Measurements from ENCODE around the gene ZMIZ1.
A peak's percentile ranks its signal among the peaks of the same experiment; 100 is the strongest.

ZMIZ1 gene

GRCh38 chr10:79073784-79074432 is 5.1 kb downstream of the ZMIZ1 start:
- DNase-seq (ENCODE audit: low read depth) = no peak
- H3K4me3 ChIP-seq (ENCODE audit: low read depth, low read length) = no peak overlapping the region

- DNase-seq (ENCODE audit: low read depth) = no peak
- H3K4me3 ChIP-seq (ENCODE audit: low read depth, low read length) = no peak overlapping the region
Measured at GRCh38 chr10:79074732-79075131, 6.0 kb downstream of the ZMIZ1 start.

DNA sequence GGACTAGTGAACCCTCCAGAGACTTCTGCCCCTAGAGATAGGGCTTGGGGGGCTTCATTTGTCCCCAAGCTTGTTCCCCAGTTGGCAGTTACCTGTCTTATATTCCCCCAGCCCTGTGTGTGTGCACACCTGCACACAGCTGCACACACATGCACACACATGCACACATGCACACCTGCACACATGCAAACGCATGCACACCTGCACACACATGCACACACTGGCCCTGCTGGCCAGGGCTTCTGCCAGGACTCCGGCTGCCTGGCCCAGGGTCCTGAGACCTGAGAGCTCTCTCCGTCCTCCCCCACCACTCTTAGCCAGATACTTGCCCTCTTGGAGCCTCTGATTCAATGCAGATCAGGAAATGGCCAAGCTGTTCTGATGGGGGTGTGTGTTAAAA is 6.7 kb downstream of the ZMIZ1 start:
- DNase-seq (ENCODE audit: low read depth) = no peak
- no peak overlapping the region for H3K4me3 ChIP-seq (ENCODE audit: low read depth, low read length)

GRCh38 chr10:79077488-79078173 is 8.9 kb downstream of the ZMIZ1 start:
- DNase-seq (ENCODE audit: low read depth) = no peak
- H3K4me3 ChIP-seq (ENCODE audit: low read depth, low read length) = no peak overlapping the region

DNA sequence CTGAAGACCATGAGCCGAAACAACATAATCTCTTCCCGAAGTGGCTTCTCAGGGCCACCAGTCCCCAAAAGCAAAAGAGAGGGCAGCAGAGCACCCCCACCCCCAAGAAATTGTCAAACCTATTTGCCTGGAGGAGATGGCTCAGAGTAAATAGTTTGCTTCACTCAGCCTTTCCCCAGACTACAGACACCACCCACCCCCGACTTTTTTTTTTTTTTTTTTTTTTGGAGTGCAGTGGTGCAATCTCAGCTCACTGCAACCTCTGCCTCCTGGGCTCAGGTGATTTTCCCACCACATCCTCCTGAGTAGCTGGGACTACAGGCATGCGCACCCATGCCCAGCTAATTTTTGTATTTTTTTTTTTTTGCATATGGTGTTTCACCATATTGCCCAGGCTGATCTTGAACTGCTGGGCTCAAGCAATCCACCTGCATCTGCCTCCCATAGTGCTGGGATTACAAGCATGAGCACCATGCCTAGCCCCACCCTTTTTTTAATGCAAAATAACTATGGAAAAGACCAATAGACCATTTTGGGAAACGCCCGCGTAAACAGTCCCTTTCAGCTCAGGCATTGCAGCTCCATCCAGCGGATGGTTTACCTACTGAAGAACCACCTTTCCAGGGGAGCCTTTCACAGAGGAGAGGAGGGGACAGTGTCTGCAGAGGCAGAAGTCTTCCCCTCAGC is 9.7 kb downstream of the ZMIZ1 start:
- no peak for DNase-seq (ENCODE audit: low read depth)
- no peak overlapping the region for H3K4me3 ChIP-seq (ENCODE audit: low read depth, low read length)

DNA sequence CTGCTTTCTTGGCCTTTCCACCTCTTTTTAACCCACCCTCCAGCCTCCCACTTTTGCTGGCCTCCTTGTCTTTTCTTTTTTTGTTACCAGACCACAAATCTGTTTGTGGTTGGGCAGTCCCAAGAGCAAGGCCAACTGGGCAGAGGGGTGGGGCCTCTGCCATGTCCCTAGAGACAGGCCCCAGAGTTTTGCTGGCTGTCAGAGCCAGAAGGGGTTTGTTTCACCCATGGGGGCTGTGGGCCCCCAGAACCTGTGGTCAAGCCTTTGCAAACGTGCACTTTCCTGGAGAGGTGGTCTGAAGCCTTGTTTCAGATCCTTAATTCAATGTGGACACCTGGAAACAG is 10.3 kb downstream of the ZMIZ1 start:
- H3K4me3 ChIP-seq (ENCODE audit: low read depth, low read length) = no peak overlapping the region
- no peak for DNase-seq (ENCODE audit: low read depth)

DNA sequence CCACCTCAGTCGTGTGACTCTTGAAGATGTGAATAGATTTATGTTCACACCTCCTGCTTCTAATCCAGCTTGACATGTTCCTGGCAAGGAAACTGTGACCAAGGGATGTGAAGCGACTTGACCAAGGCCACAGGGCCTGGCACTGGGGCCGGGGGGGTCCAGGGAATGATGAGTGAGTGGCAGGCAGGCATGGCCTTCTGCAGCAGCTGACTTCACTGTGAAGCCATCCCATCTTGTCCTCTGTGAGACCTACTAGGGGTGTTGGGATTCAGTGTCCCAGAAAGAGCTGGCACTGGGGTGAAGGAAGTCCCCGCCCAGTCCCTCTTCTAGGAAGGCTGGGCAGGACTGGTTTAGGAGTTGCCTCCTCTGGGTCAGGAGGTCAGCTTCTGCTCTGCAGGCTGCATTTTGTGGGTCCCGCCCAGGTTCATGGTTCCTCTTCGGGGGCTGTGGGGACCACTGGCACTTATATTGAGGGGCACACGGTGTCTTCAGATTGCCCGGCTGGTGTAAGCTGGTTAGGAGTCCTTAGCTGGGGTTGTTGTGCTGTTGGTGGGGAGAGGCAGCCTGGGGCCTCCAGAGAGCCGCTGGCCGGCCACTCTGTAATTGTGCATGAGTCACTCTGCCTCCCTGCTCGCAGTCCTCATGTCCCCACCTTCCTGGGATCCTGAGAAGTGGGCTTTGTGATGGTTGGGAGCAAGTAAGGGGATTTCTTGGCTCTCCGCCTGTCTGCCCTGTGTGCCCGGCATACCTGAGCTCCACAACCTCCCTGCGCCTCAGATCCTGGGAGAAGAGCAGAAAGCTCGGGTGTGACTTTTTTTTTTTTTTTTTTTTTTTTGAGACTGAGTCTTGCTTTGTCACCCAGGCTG is 11.0 kb downstream of the ZMIZ1 start:
- H3K4me3 ChIP-seq (ENCODE audit: low read depth, low read length) = no peak overlapping the region
- no peak for DNase-seq (ENCODE audit: low read depth)

- DNase-seq (ENCODE audit: low read depth) = peak; percentile 79
- no peak overlapping the region for H3K4me3 ChIP-seq (ENCODE audit: low read depth, low read length)
Measured at GRCh38 chr10:79081353-79082034, 12.7 kb downstream of the ZMIZ1 start.

- no peak overlapping the region for H3K4me3 ChIP-seq (ENCODE audit: low read depth, low read length)
- no peak for DNase-seq (ENCODE audit: low read depth)
Measured at GRCh38 chr10:79082035-79082373, 13.2 kb downstream of the ZMIZ1 start.

GRCh38 chr10:79082631-79083596 is 14.1 kb downstream of the ZMIZ1 start:
- H3K4me3 ChIP-seq (ENCODE audit: low read depth, low read length) = no peak overlapping the region
- no peak for DNase-seq (ENCODE audit: low read depth)

DNA sequence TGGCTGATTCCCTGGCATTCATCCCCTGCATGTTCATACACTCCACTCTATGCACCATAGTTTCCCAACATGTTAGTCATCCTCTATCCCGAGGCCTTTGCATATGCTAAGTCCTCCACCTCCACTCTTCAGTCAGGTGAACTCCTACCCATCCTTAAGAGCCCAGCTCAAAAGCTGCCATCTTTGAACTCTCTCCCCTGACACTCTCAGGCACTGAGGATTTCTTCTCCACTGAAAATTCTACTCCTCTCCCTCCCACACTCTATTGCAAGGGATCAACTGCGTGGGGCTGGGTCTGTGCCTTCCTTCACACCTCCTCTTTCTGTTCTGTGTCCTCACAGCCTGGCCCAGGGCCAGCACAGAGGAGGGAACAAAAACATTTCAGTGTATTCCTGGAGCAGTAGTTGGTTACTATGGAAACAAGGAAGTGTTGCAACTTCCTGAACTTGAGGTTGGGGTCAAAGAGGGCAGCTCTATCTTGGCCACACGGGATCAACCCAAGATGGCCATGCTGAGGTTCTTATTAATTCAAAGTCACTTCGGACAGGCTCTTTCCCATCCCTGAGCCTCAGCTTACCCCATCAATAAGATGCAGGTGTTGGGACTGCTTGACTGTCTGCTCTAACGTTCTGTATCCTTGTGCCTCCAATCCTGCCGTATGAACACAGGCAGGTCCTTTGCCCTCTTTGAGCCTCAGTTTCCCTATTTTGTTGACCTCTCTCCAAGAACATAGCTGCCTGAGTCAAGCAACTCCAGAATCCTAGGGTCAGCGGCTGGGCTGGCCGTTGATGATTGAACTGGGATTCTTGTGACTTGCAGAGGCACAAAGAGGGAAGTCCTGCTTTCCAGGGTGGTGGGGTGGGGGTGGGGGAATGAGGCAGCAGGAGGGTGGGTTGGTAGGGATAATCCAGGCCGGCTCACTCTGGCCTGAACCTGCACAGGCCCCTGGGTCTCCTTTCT is 15.5 kb downstream of the ZMIZ1 start:
- H3K4me3 ChIP-seq (ENCODE audit: low read depth, low read length) = no peak overlapping the region
- peak; percentile 60 for DNase-seq (ENCODE audit: low read depth)

DNA sequence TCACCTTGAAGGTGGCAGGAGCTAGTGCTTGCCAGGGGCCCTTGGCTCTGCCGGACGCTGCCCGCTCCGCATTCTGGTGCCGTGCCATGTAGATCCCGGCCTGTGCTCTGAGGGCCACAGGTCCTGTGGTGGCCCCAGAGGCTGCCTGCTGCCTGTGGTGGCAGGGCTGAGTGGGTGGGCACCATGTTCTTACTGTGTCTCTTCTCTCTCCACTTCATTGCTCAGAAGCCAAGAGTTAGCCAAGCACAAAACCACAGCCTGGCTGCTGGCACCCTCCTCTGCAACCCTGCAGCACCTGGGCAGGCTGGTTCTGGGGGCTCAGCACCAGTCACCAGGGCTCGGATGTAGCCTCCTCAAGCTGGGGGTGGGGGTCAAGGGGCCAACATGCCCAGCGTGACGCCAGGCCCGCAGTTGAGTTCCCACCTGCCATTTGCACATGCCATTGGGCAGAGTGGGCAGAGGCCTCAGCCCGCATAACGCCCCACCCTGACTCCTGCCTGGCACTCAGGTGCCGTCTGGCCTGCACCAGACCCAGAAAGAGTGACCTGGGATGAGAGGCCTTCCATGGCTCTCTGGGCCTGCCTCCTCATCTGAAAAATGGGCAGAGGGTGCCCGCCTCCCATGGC is 16.3 kb downstream of the ZMIZ1 start:
- DNase-seq (ENCODE audit: low read depth) = no peak
- no peak overlapping the region for H3K4me3 ChIP-seq (ENCODE audit: low read depth, low read length)

- DNase-seq (ENCODE audit: low read depth) = no peak
- no peak overlapping the region for H3K4me3 ChIP-seq (ENCODE audit: low read depth, low read length)
Measured at GRCh38 chr10:79086822-79087221, 18.1 kb downstream of the ZMIZ1 start.

- DNase-seq (ENCODE audit: low read depth) = no peak
- no peak overlapping the region for H3K4me3 ChIP-seq (ENCODE audit: low read depth, low read length)
Measured at GRCh38 chr10:79087721-79088120, 19.0 kb downstream of the ZMIZ1 start.

DNA sequence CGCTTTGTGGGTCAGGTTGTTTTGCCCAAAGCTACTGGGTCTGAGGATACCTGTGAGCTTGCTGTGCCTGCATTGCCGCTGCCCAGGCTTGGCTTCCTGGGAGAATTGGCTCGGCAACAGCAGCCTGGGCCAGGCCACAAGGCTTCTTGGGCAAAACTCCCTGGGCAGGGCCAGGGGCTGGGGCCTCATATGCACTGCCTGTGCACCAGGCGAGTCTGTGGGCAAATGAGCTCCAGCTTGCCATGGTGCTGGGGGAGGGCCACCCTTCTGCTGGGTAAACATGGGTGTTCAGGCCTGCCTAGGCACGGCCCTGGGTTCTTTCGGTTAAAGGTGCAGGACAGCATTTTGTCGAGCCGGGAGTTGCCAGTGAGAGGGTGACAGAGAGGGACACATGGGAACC is 19.4 kb downstream of the ZMIZ1 start:
- no peak overlapping the region for H3K4me3 ChIP-seq (ENCODE audit: low read depth, low read length)
- no peak for DNase-seq (ENCODE audit: low read depth)

DNA sequence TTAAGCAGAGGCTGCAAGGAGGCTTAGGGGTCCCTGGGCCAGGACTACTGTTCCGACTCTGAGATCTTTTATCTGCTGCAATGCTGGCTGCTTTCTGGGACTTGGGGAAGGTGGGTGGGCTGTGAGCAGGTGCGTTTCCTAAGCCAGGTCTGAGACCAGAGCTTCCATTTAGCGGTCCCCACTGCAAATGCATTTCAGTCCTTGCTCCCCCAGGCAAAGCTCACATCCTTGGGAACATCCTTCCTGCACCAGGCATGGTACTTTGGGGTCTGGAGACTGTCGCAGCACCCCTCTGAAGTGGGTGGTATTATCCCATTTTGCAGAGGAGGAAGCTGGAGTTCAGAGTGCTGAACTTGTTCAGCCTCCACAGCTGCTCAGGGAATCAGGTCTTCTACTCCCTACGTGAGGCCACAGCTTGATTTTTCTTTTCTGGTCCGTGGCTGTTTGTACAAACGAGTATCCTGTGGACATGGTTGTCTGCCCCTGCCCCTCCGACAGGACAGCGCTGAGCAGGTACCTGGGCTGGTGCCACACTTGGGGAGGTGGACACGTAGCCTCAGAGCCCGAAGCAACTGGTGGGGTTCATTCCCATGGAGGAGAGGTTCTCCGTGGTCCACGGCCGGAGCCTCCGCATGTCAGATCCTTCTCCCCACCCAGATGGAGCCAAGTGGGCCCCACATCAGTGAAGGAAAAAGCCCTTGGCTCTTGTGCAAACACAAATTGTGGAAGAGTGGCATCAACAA is 20.0 kb downstream of the ZMIZ1 start:
- no peak for DNase-seq (ENCODE audit: low read depth)
- H3K4me3 ChIP-seq (ENCODE audit: low read depth, low read length) = no peak overlapping the region
